Measurements from ENCODE around the gene TBC1D13. TPM values are rescaled to one million over a fixed set of nuclear protein-coding genes. Genes with fewer than 3 reads are reported as not detected.

The TBC1D13 gene
- total and polyA plus RNA-seq, 9 of the 15 experiments (the other 6 are each of a cell fraction or from before 2014, with no cell fraction given) = 2.3 to 28.7 (median 11.4) TPM

GRCh38 chr9:128771745-128772519, 15.1 kb upstream of the TBC1D13 start, which contains the start of gene ZER1 (continued):
- peak in 1 of 2 experiments; percentile 87; a peak in 1 of 4 replicates for TF ChIP-seq SIN3A (IDR thresholded peaks at IDR 0.05; ENCODE audit: borderline replicate concordance in 2 of 2, control insufficient read depth in 1 of 2, low read depth in 2 of 2, low read length in 2 of 2)
- no peak for TF ChIP-seq SRSF3 (IDR thresholded peaks at IDR 0.05; ENCODE audit: insufficient read depth, low read length)
- TF ChIP-seq MLLT1 (IDR thresholded peaks at IDR 0.05) = no peak
- TF ChIP-seq SNIP1 (IDR thresholded peaks at IDR 0.05; ENCODE audit: low read depth) = no peak
- no peak for TF ChIP-seq ZHX1 (conservative IDR thresholded peaks at IDR 0.05; ENCODE audit: low read length)
- peak; percentile 99 to 100 (median 99) for TF ChIP-seq ZBTB11 (CRISPR knock-in tag; IDR thresholded peaks at IDR 0.05)
- TF ChIP-seq KAT2B (IDR thresholded peaks at IDR 0.05; ENCODE audit: low read depth, low read length) = no peak
- no peak for TF ChIP-seq ZNF436 (CRISPR knock-in tag; IDR thresholded peaks at IDR 0.05)
- no peak for TF ChIP-seq THRAP3 (IDR thresholded peaks at IDR 0.05; ENCODE audit: borderline replicate concordance)
- TF ChIP-seq MXD1 (CRISPR knock-in tag; IDR thresholded peaks at IDR 0.05; ENCODE audit: borderline replicate concordance, poor library complexity, severe bottlenecking) = no peak
- no peak for TF ChIP-seq ZNF212 (CRISPR knock-in tag; IDR thresholded peaks at IDR 0.05)
- no peak for TF ChIP-seq SMARCC2 (IDR thresholded peaks at IDR 0.05; ENCODE audit: low read depth)
- peak; percentile 65 for TF ChIP-seq POLR2AphosphoS5 (IDR thresholded peaks at IDR 0.05; ENCODE audit: control insufficient read depth, insufficient read depth, low read depth, low read length)
- peak; percentile 74; the same call in 1 of the 2 replicates for TF ChIP-seq FOXJ2 (tag; IDR thresholded peaks at IDR 0.05)
- TF ChIP-seq BHLHE40 (IDR thresholded peaks at IDR 0.05; ENCODE audit: low read length) = peak; percentile 90
- TF ChIP-seq KLF10 (CRISPR knock-in tag; IDR thresholded peaks at IDR 0.05) = no peak
- no peak for TF ChIP-seq ZKSCAN1 (IDR thresholded peaks at IDR 0.05; ENCODE audit: low read depth, low read length)
- TF ChIP-seq ZBTB8A (IDR thresholded peaks at IDR 0.05; ENCODE audit: partially characterized antibody) = no peak
- no peak for TF ChIP-seq NUFIP1 (IDR thresholded peaks at IDR 0.05; ENCODE audit: partially characterized antibody)
